Mucosa of gallbladder (tissue), 1 donor: ENCODE measurements around the gene C10orf105. TPM values are rescaled to one million over a fixed set of nuclear protein-coding genes. Genes with fewer than 3 reads are reported as not detected.

Experiments used
- DNase-seq: peaks from one replicate; pipeline ENCODE4 v3.0.0-alpha.2; 2020; ENCODE audit warnings: low spot score
- total RNA-seq: library from RNA; stranded (reverse); gene quantifications from one replicate; pipeline ENCODE4 v1.2.1, GENCODE V29; 2021
- donor health status: DM: no; HTN: no; CAD: no.

Gene C10orf105
- total RNA-seq, 1 donor from 2014 or later = 0.06 TPM

DNA sequence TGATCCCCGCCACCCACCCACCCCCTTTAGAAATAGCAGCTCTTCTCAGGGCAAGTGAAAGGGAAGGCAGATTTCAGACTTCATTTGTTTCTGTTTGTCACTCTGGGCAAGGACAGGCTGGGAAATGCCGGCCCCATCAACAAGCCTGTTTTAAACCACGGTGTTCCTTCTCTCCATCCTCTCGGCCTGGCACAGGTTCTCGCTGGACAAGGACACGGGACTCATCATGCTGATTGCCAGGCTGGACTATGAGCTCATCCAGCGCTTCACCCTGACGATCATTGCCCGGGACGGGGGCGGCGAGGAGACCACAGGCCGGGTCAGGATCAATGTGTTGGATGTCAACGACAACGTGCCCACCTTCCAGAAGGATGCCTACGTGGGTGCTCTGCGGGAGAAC lies 42.3 kb downstream of the C10orf105 start:
- no peak for DNase-seq

DNA sequence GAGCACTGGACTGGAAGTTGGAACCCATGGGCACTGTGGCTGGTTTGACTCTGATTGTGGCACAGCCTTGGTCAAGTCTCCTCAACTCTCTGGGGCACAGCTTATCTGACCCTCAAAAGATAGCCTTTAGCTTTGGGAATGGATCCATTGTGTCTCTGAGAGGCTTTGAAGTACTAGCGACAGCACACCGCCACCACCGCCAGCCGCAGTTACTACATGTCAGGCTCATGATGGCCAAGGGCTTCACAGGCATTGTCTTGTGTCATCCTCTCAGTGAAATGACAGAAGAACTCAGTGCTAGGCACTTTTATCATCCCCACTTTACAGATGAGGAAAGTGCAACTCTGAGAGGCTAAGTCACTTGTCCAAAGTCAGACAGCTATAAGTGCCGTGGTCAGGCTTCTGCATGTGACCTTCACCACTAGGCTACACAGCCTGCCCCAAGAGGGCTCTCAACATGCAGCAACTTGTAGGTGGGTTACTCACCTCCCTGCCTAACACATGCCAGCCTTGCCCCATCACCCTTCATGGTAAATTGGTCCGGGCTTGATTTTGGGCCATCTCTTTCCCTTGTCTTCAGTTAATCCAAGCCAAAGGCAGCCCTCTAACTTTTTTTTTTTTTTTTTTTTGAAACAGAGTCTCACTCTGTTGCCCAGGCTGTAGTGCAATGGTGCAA lies 44.1 kb downstream of the C10orf105 start:
- DNase-seq = no peak

DNA sequence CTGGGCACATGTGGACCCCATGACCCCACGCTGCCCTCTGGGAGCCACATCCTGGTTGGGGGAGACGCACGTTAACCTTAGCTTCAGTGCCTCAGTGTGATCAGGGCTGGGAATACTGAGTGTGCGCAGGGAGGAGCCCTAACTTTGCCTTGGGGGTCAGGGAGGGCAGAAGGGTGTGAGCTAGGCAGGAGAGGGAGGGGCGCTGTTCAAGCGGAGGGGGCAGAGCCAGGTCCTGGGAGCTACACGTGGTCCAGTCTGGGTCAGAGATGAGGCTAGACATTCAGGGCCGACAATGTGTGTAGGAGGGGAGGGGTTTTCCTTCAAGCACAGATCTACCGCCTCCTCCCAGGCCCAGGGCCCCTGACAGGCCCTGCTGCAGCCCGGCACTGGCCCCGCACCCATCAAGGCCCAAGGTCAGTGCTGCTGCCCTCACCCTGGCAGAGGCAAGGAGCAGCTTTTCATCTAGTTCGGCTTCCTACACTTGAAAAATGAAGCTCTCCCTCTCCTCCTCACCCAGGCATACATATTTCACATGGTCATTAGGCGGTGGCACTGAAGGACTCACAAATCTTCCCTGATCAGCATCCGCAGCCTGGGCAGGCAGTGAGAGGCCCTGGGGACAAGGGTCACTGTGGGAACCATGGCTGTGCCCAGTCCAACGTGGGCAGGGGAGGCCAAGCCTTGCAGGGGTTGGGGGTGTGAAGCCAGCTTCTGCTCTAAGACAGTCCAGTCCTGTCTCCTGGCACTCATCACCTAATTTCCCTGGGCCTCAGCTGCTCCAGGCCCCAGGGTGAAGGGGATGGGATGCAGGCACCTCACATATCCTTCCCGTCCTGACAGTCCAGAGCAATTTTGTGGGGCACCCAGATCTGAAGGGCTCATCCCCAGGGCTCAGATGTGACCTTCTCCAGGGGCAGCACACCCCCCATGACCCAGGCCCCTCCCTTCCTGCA lies 47.3 kb downstream of the C10orf105 start:
- no peak for DNase-seq

DNA sequence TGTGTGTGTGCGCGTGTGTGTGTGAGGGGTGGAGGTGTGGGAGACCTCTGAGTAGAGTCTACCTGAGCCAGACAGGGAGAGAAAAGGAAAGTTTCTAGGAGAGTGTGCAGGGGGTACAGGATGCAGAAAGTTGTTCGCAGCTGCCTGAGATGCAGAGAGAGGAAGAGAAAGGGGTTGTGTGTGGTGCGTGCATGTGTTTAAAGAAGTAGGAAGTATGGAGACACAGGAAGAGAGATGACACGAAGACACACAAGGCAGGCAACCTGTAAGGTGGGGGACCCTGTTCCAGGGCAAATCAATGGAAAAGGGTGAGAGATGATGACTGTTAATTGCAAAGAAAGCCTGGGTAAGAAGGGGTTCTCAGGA lies 52.2 kb downstream of the C10orf105 start:
- DNase-seq = no peak

DNA sequence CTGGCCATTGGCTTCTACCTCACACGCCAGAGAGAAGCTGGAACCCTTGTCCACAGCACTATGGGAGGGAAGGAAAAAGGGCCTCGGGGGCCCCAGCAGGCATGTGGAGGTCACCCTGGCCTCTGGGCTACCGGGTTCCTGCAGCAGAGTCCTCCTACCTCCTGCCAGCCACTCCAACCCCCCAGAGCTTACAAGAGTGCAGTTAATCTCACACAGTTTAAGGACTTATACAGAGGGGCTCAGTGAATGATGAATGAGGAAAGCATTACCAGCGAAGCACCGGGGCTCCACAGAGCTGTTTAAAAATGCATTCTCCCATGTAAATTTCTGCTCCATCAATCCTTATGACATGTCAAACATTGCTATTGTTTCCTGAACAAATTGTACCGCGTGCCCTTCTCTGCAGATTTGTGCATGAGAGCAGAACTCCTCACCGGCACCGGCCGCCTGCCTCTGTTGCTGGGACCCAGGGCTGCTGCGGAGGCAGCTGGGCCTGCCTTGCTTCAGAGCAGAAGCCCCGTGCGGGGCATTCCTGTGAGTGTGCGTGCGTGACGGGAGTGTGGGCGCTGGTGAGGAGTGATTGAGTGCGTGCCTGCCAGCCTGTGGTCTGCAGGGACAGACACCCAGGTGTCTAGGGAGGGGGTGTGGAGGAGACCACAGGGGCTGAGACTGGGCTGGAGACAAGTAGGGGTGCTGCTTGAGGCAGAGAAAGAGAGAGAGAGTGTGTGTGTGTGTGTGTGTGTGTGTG lies 52.8 kb downstream of the C10orf105 start:
- no peak for DNase-seq

DNA sequence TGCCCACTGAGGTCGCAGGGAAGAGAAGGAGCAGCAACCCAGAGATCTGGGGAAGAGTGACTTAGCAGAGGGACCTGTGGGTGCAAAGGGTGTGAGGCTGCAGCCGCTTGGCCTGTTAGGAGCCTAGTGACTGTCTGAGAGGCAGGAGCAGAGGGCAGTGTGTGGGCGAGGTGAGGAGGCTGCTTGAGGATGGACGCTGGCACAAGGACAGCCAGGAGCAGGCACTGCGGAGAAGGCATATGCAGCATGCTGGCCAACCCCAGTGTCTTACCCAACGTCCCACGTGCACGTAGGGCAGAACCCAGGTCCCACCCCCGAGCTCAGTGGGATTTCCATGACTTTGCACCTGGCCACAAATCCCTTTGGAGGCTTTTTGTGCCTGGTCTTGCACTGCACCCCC lies 54.1 kb downstream of the C10orf105 start:
- DNase-seq = no peak

DNA sequence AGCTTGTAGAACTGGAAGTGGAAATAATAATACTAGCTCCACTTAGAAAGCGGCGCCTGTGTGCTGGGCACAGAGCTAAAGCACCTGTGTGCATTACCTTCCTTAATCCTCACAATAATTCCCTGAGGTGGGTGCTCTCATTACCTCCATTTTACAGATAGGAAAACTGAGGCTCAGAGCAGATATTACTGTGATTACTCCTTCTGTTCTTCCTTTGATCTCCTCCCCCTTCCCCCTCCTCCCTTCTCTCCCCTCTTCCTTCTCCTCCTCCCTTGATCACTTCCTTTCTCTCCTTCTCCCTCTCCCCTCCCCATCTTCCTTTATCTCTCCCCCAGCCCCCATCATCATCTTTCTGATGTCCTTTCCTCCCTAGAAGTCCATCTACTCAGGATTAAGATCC lies 55.0 kb downstream of the C10orf105 start:
- no peak for DNase-seq

DNA sequence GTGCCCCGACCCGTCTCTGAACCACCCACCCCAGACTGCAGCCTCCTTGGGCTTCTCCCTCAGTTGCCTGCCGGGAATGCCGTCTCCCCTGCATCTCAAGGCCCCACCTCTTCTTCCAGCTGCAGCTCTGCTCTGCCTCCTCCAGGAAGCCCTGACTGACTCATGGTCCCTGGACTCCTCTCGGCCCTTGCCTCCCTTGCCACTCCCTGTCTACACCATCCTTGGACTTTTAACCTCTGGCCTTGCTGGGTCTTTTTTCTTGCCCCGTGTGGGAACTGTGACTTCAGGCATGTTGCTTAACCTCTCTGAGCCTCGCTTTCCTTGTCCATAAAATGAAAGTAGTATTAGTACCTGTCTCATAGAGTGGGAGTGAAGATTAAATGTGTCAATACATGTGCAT lies 56.3 kb downstream of the C10orf105 start:
- no peak for DNase-seq

DNA sequence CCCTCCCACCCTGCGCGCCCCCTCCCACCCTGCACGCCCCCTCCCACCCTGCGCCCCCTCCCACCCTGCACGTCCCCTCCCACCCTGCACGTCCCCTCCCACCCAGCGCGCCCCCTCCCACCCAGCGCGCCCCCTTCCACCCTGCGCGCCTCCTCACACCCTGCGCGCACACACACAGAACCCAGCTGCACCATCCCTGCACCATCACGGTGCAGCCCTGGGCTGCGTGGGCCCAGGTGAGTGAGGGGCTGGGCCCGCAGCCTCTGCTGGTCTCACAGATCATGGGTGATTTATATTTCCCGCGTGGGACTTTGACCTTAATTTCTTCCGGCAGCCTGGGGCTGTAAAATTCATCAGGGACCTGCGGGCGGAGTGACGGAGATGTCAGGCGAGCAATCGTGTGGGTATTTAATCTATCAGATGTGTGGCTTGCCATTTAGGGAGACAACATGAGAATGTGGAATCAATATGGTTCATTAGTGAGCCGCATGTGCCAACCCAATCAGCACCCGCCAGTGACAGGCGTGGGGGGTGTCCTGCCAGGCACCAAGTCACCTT lies 57.7 kb downstream of the C10orf105 start:
- DNase-seq = no peak

Other genes with a start within 250 kb of the C10orf105 start
- gene VSIR, start 53.7 kb upstream of the C10orf105 start, total RNA-seq = 83.9 TPM
- 1,332 TPM for gene PSAP, start 131.5 kb upstream of the C10orf105 start, total RNA-seq
- 10.3 TPM for gene CHST3, start 244.6 kb upstream of the C10orf105 start, total RNA-seq